Osteocyte (in vitro differentiated cells): ENCODE data around the gene MTM1. TPM values are rescaled to one million over a fixed set of nuclear protein-coding genes. Genes with fewer than 3 reads are reported as not detected.

Source experiments
- DNase-seq: peaks from one replicate; pipeline ENCODE4 v3.0.0; 2021; ENCODE audit warnings: mixed read lengths; ENCODE audit not compliant: unreplicated experiment; ENCODE audit errors: extremely low spot score
- H3K27ac Mint-ChIP-seq: one replicate; pipeline ENCODE4 v1.8.0; 2021; ENCODE audit warnings: mild to moderate bottlenecking, mixed read lengths; ENCODE audit not compliant: unreplicated experiment
- H3K27me3 Mint-ChIP-seq: one replicate; pipeline ENCODE4 v1.8.0; 2021; ENCODE audit warnings: mixed read lengths; ENCODE audit not compliant: unreplicated experiment
- H3K36me3 Mint-ChIP-seq: one replicate; pipeline ENCODE4 v1.8.0; 2021; ENCODE audit warnings: mixed read lengths; ENCODE audit not compliant: unreplicated experiment
- H3K4me1 Mint-ChIP-seq: one replicate; pipeline ENCODE4 v1.8.0; 2021; ENCODE audit warnings: mixed read lengths; ENCODE audit not compliant: unreplicated experiment
- H3K4me3 Mint-ChIP-seq: one replicate; pipeline ENCODE4 v1.8.0; 2021; ENCODE audit warnings: mild to moderate bottlenecking, moderate library complexity, mixed read lengths; ENCODE audit not compliant: unreplicated experiment
- H3K9me3 Mint-ChIP-seq: one replicate; pipeline ENCODE4 v1.8.0; 2021; ENCODE audit warnings: mixed read lengths; ENCODE audit not compliant: unreplicated experiment
- CTCF ChIP-seq: fragments of 200-600 bp; sonication (generic); IDR thresholded peaks from 2 replicates; pipeline ENCODE4 v1.5.0; 2021; ENCODE audit warnings: antibody characterized with exemption, mild to moderate bottlenecking, moderate library complexity
- total RNA-seq: library from RNA; stranded (reverse); gene quantifications from 2 replicates; pipeline ENCODE4 v1.2.1, GENCODE V29; 2021

MTM1 gene
- total RNA-seq, 1 donor from 2014 or later: 10.2 TPM

- H3K36me3 Mint-ChIP-seq: peaks cover 1% of the 10 kb centered on the region
Observed at GRCh38 chrX:150575419-150575814, 7.0 kb downstream of the MTM1 start.

GRCh38 chrX:150577174-150577573 lies 8.8 kb downstream of the MTM1 start:
- Mint-ChIP-seq H3K27ac (no peak overlapping the region), H3K4me1 (peaks cover 56% of the 10 kb centered on the region), H3K36me3 (peaks cover 2% of the 10 kb centered on the region), H3K9me3 (peaks cover 16% of the 10 kb centered on the region), H3K27me3 (no peaks in the 10 kb centered on the region), H3K4me3 (no peak overlapping the region)
- TF ChIP-seq CTCF: no peak
- DNase-seq: no peak

More at GRCh38 chrX:150575419-150575814, 7.0 kb downstream of the MTM1 start:
- H3K27ac Mint-ChIP-seq: peak overlapping the region; percentile 68
- peaks cover 13% of the 10 kb centered on the region for H3K9me3 Mint-ChIP-seq
- no peak for TF ChIP-seq CTCF
- DNase-seq: no peak
- H3K27me3 Mint-ChIP-seq: no peaks in the 10 kb centered on the region
- peaks cover 45% of the 10 kb centered on the region for H3K4me1 Mint-ChIP-seq
- no peak overlapping the region for H3K4me3 Mint-ChIP-seq

- H3K27ac Mint-ChIP-seq: peak overlapping the region; percentile 61
- DNase-seq: no peak
Observed at GRCh38 chrX:150581093-150581775, 12.8 kb downstream of the MTM1 start.

GRCh38 chrX:150582338-150582948 lies 14.0 kb downstream of the MTM1 start:
- DNase-seq: no peak
- H3K4me3 Mint-ChIP-seq: no peak overlapping the region
- H3K27ac Mint-ChIP-seq: no peak overlapping the region
- peaks cover 21% of the 10 kb centered on the region for H3K4me1 Mint-ChIP-seq
- no peaks in the 10 kb centered on the region for H3K27me3 Mint-ChIP-seq
- H3K36me3 Mint-ChIP-seq: peaks cover 2% of the 10 kb centered on the region
- TF ChIP-seq CTCF: no peak
- H3K9me3 Mint-ChIP-seq: peaks cover 15% of the 10 kb centered on the region

More at GRCh38 chrX:150581093-150581775, 12.8 kb downstream of the MTM1 start:
- no peak overlapping the region for H3K4me3 Mint-ChIP-seq
- no peak for TF ChIP-seq CTCF
- H3K4me1 Mint-ChIP-seq: peaks cover 22% of the 10 kb centered on the region
- peaks cover 2% of the 10 kb centered on the region for H3K36me3 Mint-ChIP-seq
- peaks cover 16% of the 10 kb centered on the region for H3K9me3 Mint-ChIP-seq
- H3K27me3 Mint-ChIP-seq: no peaks in the 10 kb centered on the region
